Measurements from ENCODE around the gene ZNF385C.
A peak's percentile ranks its signal among the peaks of the same experiment; 100 is the strongest.

The ZNF385C gene

GRCh38 chr17:42001729-42002128, 96.5 kb downstream of the ZNF385C start:
- DNase-seq, result no peak

- DNase-seq, result no peak
Observed at GRCh38 chr17:42000413-42001133, 97.7 kb downstream of the ZNF385C start.

GRCh38 chr17:41998497-41998896, 99.8 kb downstream of the ZNF385C start:
- no peak for DNase-seq

GRCh38 chr17:41996855-41997164, 101.5 kb downstream of the ZNF385C start:
- DNase-seq, result no peak

- DNase-seq, result peak in 42 of 58 donors; percentile 16 to 91 (median 63)
Observed at GRCh38 chr17:41992576-41992975, 105.7 kb downstream of the ZNF385C start.

GRCh38 chr17:41989702-41990419, 108.4 kb downstream of the ZNF385C start:
- DNase-seq, result no peak

GRCh38 chr17:41988418-41988817, 109.9 kb downstream of the ZNF385C start:
- DNase-seq, result no peak

- no peak for DNase-seq
Observed at GRCh38 chr17:41987642-41988041, 110.6 kb downstream of the ZNF385C start.

GRCh38 chr17:41986634-41987033, 111.6 kb downstream of the ZNF385C start:
- peak in 2 of 58 donors; percentile 11 to 34 for DNase-seq

GRCh38 chr17:41985919-41986318, 112.4 kb downstream of the ZNF385C start:
- DNase-seq, result no peak

- DNase-seq, result no peak
Observed at GRCh38 chr17:41984454-41984853, 113.8 kb downstream of the ZNF385C start.

GRCh38 chr17:41982026-41982760, 116.1 kb downstream of the ZNF385C start:
- DNase-seq, result no peak

- no peak for DNase-seq
Observed at GRCh38 chr17:41977991-41978390, 120.3 kb downstream of the ZNF385C start.

GRCh38 chr17:41976142-41976768, 122.0 kb downstream of the ZNF385C start:
- peak in 5 of 58 donors; percentile 15 to 51 (median 41) for DNase-seq
